CD4-positive, alpha-beta T cell (primary cell): ENCODE results near the gene PARG. TPM values are rescaled to one million over a fixed set of nuclear protein-coding genes. Genes with fewer than 3 reads are reported as not detected.

Experiments
- ATAC-seq: fragments of 200-7000 bp; cut with Tn5 transposase; one replicate; pipeline ENCODE4 v1.10.0; 2022; ENCODE audit warnings: mild to moderate bottlenecking; ENCODE audit not compliant: poor library complexity
- CTCF ChIA-PET: fragments of 350-600 bp; sonication (Branson Sonifier 250); formaldehyde crosslinking; loops from one replicate; lab custom pipeline; 2021; ENCODE audit warnings: antibody characterized with exemption, inconsistent platforms; lab: Charles Lee
- POLR2A ChIA-PET: fragments of 350-600 bp; sonication (Branson Sonifier 250); formaldehyde crosslinking; loops from one replicate; lab custom pipeline; 2021; ENCODE audit warnings: antibody characterized with exemption, inconsistent platforms; lab: Charles Lee
- DNase-seq, 14 experiments: peaks; one replicate each; pipeline ENCODE4 v3.0.0-alpha.2; 2013 to 2020; ENCODE audit warnings: mixed read lengths in 2 of 14
- H3K27ac ChIP-seq, 2 donors: one replicate each; pipeline versions ENCODE4 v1.5.1 to v1.7.0; 2013; ENCODE audit warnings: low read length in 2 of 2, low read depth in 1 of 2, mild to moderate bottlenecking in 1 of 2
- H3K27me3 ChIP-seq, 2 experiments: 1 replicate in 1 of 2; 2 replicates in 1 of 2; pipeline versions ENCODE4 v1.6.1 to v1.7.0; 2013; ENCODE audit warnings: low read length in 2 of 2, control low read depth in 1 of 2, mild to moderate bottlenecking in 1 of 2, moderate library complexity in 1 of 2; ENCODE audit not compliant: insufficient read depth in 2 of 2, control insufficient read depth in 1 of 2
- H3K36me3 ChIP-seq: one replicate; pipeline ENCODE4 v1.6.1; 2013; ENCODE audit warnings: low read length, control low read depth; ENCODE audit not compliant: insufficient read depth
- H3K4me1 ChIP-seq: one replicate; pipeline ENCODE4 v1.6.1; 2013; ENCODE audit warnings: low read length, control low read depth; ENCODE audit not compliant: insufficient read depth
- H3K4me3 ChIP-seq: one replicate; pipeline ENCODE4 v1.5.1; 2013; ENCODE audit warnings: mild to moderate bottlenecking, low read length, moderate library complexity
- H3K9me3 ChIP-seq, 2 experiments: 1 replicate in 1 of 2; 2 replicates in 1 of 2; pipeline versions ENCODE4 v1.6.1 to v1.7.0; 2013; ENCODE audit warnings: low read length in 2 of 2, mild to moderate bottlenecking in 2 of 2, control low read depth in 1 of 2, moderate library complexity in 1 of 2; ENCODE audit not compliant: control insufficient read depth in 1 of 2, insufficient read depth in 1 of 2
- H3K27ac Mint-ChIP-seq: one replicate; pipeline ENCODE4 v1.8.0; 2020; ENCODE audit warnings: mixed read lengths
- H3K27me3 Mint-ChIP-seq: one replicate; pipeline ENCODE4 v1.8.0; 2021; ENCODE audit warnings: mixed read lengths
- H3K36me3 Mint-ChIP-seq: one replicate; pipeline ENCODE4 v1.8.0; 2021; ENCODE audit warnings: low read depth, mixed read lengths
- H3K4me1 Mint-ChIP-seq: one replicate; pipeline ENCODE4 v1.8.0; 2021; ENCODE audit warnings: low read depth, mixed read lengths
- H3K4me3 Mint-ChIP-seq: one replicate; pipeline ENCODE4 v1.8.0; 2020; ENCODE audit warnings: mild to moderate bottlenecking, mixed read lengths
- H3K9me3 Mint-ChIP-seq: one replicate; pipeline ENCODE4 v1.8.0; 2020; ENCODE audit warnings: mixed read lengths
- CTCF ChIP-seq: fragments of 200-600 bp; IDR thresholded peaks from one replicate; pipeline ENCODE4 v1.8.0; 2022; ENCODE audit warnings: antibody characterized with exemption, mild to moderate bottlenecking
- intact Hi-C, 2 experiments: fragments of 100-400 bp; cut with DNase I in 1 of 2; cut with micrococcal nuclease in 1 of 2; formaldehyde crosslinking; loops; one replicate each; pipeline versions ENCODE4 v1.15.1 to v1.9.0; 2023 to 2025; cut with DNase I, micrococcal nuclease
- total RNA-seq, 174 experiments: library from RNA in 2 of 174; stranded (reverse) in 2 of 174; gene quantifications; one replicate each; pipeline ENCODE4 v1.2.3 and lab custom pipeline; 2021 to 2026

Gene PARG
- total RNA-seq, 2 experiments from 2014 or later, result 30.1 to 31.8 TPM

- Histone ChIP-seq H3K4me3 (no peak overlapping the region), H3K36me3 (peaks cover 29% of the 10 kb centered on the region)
These were observed 104.1 kb downstream of the PARG start for GRCh38 chr10:49837685-49838084.

GRCh38 chr10:49837051-49837478 is 104.8 kb downstream of the PARG start:
- no peak for TF ChIP-seq CTCF
- POLR2A ChIA-PET, result no interaction called here
- H3K4me1 ChIP-seq, result no peaks in the 10 kb centered on the region
- H3K36me3 ChIP-seq, result peaks cover 34% of the 10 kb centered on the region
- no peak overlapping the region for H3K4me3 ChIP-seq
- intact Hi-C loops, result no loop called here
- Mint-ChIP-seq H3K27me3 (no peaks in the 10 kb centered on the region), H3K36me3 (peaks cover 92% of the 10 kb centered on the region), H3K4me3 (no peak overlapping the region), H3K27ac (no peak overlapping the region), H3K9me3 (no peaks in the 10 kb centered on the region), H3K4me1 (no peaks in the 10 kb centered on the region)
- DNase-seq (no peak), ATAC-seq (no peak)
- CTCF ChIA-PET, result no interaction called here
- H3K27me3 ChIP-seq, result no peaks in the 10 kb centered on the region
- no peak overlapping the region for H3K27ac ChIP-seq
- no peaks in the 10 kb centered on the region for H3K9me3 ChIP-seq

More at GRCh38 chr10:49837685-49838084, 104.1 kb downstream of the PARG start:
- no peak overlapping the region for H3K27ac ChIP-seq
- Mint-ChIP-seq H3K36me3 (peaks cover 92% of the 10 kb centered on the region), H3K4me1 (no peaks in the 10 kb centered on the region), H3K27ac (no peak overlapping the region), H3K4me3 (no peak overlapping the region), H3K9me3 (no peaks in the 10 kb centered on the region), H3K27me3 (no peaks in the 10 kb centered on the region)
- ChIA-PET CTCF (interaction anchor here (0.7 kb wide), 1 partner anchor 17 kb away, joined by 5 read pairs; no protein-coding TSS in a partner anchor), POLR2A (no interaction called here)
- DNase-seq (no peak), ATAC-seq (no peak)
- TF ChIP-seq CTCF, result no peak
- no peaks in the 10 kb centered on the region for H3K9me3 ChIP-seq
- no peaks in the 10 kb centered on the region for H3K4me1 ChIP-seq
- H3K27me3 ChIP-seq, result no peaks in the 10 kb centered on the region
- intact Hi-C loops, result no loop called here

- H3K27ac ChIP-seq, result no peak overlapping the region
- DNase-seq, result no peak
- no peak for ATAC-seq
- Mint-ChIP-seq H3K36me3 (peaks cover 87% of the 10 kb centered on the region), H3K4me1 (no peaks in the 10 kb centered on the region), H3K27ac (no peak overlapping the region), H3K4me3 (no peak overlapping the region), H3K9me3 (no peaks in the 10 kb centered on the region), H3K27me3 (no peaks in the 10 kb centered on the region)
- peaks cover 41% of the 10 kb centered on the region for H3K36me3 ChIP-seq
- ChIA-PET CTCF (no interaction called here), POLR2A (no interaction called here)
- no peak overlapping the region for H3K4me3 ChIP-seq
- H3K27me3 ChIP-seq, result no peaks in the 10 kb centered on the region
- H3K4me1 ChIP-seq, result no peaks in the 10 kb centered on the region
- no peaks in the 10 kb centered on the region for H3K9me3 ChIP-seq
- no peak for TF ChIP-seq CTCF
- intact Hi-C loops, result no loop called here
These were observed 106.9 kb downstream of the PARG start for GRCh38 chr10:49834976-49835375.
